Measurements from ENCODE around the gene NME1.

DNA sequence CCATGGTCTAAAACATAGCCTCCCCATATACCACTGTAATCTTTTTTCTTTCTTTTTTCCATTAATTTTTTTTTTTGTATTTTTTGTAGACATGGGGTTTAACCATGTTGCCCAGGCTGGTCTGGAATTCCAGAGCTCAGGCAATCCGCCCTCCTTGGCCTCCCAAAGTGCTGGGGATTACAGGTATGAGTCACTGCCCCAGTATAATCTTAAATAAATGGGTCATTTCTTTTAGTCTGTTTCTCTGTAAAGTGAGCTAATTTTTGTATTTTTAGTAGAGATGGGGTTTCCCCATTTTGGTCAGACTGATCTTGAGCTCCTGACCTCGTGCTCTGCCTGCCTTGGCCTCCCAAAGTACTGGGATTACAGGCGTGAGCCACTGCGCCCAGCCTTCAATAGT lies 5.7 kb upstream of the NME1 start:
- TF ChIP-seq REST (IDR thresholded peaks at IDR 0.05; ENCODE audit: borderline replicate concordance) (no peak), RAD21 (conservative IDR thresholded peaks at IDR 0.05) (no peak), EP300 (conservative IDR thresholded peaks at IDR 0.05; ENCODE audit: poor library complexity, severe bottlenecking) (no peak), POLR2AphosphoS5 (IDR thresholded peaks at IDR 0.05) (no peak), EZH2 (IDR thresholded peaks at IDR 0.05; ENCODE audit: borderline replicate concordance, insufficient read depth, low read length, poor library complexity, severe bottlenecking) (no peak), MXI1 (conservative IDR thresholded peaks at IDR 0.05; ENCODE audit: poor library complexity, severe bottlenecking) (no peak), TAF1 (IDR thresholded peaks at IDR 0.05; ENCODE audit: low read depth) (no peak), SMC3 (conservative IDR thresholded peaks at IDR 0.05; ENCODE audit: poor library complexity) (no peak)
- TF ChIP-seq, protein P1, sequence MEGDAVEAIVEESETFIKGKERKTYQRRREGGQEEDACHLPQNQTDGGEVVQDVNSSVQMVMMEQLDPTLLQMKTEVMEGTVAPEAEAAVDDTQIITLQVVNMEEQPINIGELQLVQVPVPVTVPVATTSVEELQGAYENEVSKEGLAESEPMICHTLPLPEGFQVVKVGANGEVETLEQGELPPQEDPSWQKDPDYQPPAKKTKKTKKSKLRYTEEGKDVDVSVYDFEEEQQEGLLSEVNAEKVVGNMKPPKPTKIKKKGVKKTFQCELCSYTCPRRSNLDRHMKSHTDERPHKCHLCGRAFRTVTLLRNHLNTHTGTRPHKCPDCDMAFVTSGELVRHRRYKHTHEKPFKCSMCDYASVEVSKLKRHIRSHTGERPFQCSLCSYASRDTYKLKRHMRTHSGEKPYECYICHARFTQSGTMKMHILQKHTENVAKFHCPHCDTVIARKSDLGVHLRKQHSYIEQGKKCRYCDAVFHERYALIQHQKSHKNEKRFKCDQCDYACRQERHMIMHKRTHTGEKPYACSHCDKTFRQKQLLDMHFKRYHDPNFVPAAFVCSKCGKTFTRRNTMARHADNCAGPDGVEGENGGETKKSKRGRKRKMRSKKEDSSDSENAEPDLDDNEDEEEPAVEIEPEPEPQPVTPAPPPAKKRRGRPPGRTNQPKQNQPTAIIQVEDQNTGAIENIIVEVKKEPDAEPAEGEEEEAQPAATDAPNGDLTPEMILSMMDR (IDR thresholded peaks at IDR 0.05; ENCODE audit: poor library complexity, severe bottlenecking): no peak

Measured in neural cell (in vitro differentiated cells).